Activated gamma-delta T cell (primary cell): ENCODE results near the gene DHRS2.

ENCODE experiments used
- DNase-seq: peaks from one replicate; lab custom pipeline; 2025; lab: John Stamatoyannopoulos, UW

Gene DHRS2

DNA sequence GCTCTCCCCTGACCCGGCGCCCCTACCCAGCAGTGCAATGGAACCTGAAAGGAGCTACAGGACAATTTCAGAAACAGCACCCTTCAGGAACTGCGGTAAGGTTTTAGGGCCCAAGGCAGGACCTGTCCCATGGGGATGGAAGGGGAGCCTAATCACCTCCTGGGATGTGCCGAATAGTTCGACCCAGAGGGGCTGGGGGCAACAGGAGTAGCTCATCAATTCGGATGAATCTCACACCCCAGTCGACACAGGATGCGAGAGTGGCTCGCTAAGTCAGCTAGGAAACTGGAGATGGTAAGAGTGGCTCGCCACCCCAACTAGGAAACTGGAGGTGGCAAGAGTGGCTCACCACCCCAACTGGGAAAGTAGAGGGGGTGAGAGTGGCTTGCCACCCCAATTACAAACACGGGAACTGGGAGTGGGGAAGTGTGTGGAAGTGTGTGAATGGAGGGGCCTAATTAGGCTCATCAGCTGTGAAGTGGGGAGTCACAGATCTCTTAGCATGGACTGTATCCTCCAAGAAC, 57.1 kb downstream of the DHRS2 start:
- DNase-seq, result no peak

DNA sequence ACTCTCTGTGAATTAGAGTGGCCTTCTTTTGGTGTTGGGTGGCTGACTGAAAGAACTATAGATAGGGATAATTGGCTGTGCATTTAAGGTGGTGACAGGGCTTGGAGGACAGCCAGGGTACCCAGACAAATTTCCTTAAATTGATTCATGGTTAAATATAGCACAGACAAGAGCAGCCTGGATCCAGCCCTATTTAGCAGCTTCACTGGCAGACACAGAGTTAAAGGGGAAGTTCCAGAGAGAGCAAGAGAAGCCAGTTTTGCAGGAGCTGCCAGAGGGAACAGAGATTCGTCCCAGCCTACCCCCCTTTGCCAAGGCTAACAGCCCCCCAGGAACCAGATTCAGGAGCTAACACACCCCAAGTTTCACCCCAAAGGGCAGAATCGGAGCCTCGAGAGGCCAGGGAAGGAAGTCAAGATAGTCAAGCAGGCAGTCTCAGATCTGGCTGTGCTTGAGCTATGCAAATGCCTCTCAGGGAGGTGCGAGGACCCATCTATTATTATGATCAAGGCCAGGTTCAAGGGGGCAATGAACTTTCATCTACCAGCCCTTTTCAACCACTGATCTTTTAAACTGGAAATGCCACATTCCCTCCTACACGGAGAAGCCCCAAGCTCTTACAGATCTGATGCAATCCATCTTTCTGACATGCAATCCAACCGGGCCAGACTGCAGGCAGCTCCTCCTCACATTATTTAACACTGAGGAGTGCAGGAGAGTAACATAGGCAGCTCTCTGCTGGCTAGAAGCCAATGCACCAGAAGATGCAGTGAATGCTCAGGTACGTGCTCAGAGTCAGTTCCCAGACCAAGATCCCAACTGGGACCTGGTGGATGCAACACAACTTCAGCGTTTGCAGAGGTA, 58.2 kb downstream of the DHRS2 start:
- no peak for DNase-seq
